NCI-H1930 (cell line): ENCODE measurements around the gene COL5A1.
"Not testable (repeated sequence)": the region's sequence is repeated elsewhere in the genome, so short reads cannot be mapped to it uniquely, and the experiment has no call there.

Experiments used
- DNase-seq, 2 experiments: peaks; one replicate each; lab custom pipeline; 2025; lab: John Stamatoyannopoulos, UW

COL5A1 gene

GRCh38 chr9:134838651-134839454 is 197.2 kb downstream of the COL5A1 start:
- no peak for DNase-seq

GRCh38 chr9:134839455-134840125 is 198.0 kb downstream of the COL5A1 start:
- DNase-seq = no peak

- DNase-seq = no peak
Observed at GRCh38 chr9:134840511-134840910, 198.9 kb downstream of the COL5A1 start.

GRCh38 chr9:134841180-134841904 is 199.7 kb downstream of the COL5A1 start:
- no peak for DNase-seq

- no peak for DNase-seq
Observed at GRCh38 chr9:134842321-134842720, 200.7 kb downstream of the COL5A1 start.

GRCh38 chr9:134843740-134844139 is 202.1 kb downstream of the COL5A1 start:
- DNase-seq = no peak

- DNase-seq = no peak
Observed at GRCh38 chr9:134844821-134845220, 203.2 kb downstream of the COL5A1 start.

GRCh38 chr9:134846187-134846586 is 204.6 kb downstream of the COL5A1 start:
- DNase-seq = no peak

- no peak for DNase-seq
Observed at GRCh38 chr9:134846699-134847098, 205.1 kb downstream of the COL5A1 start.

- DNase-seq = no peak
Observed at GRCh38 chr9:134847138-134847537, 205.5 kb downstream of the COL5A1 start.

- DNase-seq = no peak
Observed at GRCh38 chr9:134847752-134848432, 206.3 kb downstream of the COL5A1 start.

- DNase-seq = no peak
Observed at GRCh38 chr9:134848504-134848903, 206.9 kb downstream of the COL5A1 start.

GRCh38 chr9:134850611-134851010 is 209.0 kb downstream of the COL5A1 start:
- DNase-seq = no peak

GRCh38 chr9:134851020-134851419 is 209.4 kb downstream of the COL5A1 start:
- DNase-seq = no peak

GRCh38 chr9:134852906-134853654 is 211.5 kb downstream of the COL5A1 start:
- DNase-seq = no peak

- no peak for DNase-seq
Observed at GRCh38 chr9:134853893-134854292, 212.3 kb downstream of the COL5A1 start.

GRCh38 chr9:134854541-134854981 is 213.0 kb downstream of the COL5A1 start:
- DNase-seq = no peak

GRCh38 chr9:134855231-134855899 is 213.8 kb downstream of the COL5A1 start:
- no peak for DNase-seq

- no peak for DNase-seq
Observed at GRCh38 chr9:134855900-134856377, 214.3 kb downstream of the COL5A1 start.

GRCh38 chr9:134857451-134857850 is 215.8 kb downstream of the COL5A1 start:
- not testable (repeated sequence) for DNase-seq
